ENCODE data around the gene WTAP.
A peak's percentile ranks its signal among the peaks of the same experiment; 100 is the strongest.
"Not testable (repeated sequence)": the region's sequence is repeated elsewhere in the genome, so short reads cannot be mapped to it uniquely, and the experiment has no call there.

The WTAP gene

GRCh38 chr6:159726918-159727716, at the start of gene WTAP:
TSS of gene WTAP (plus strand) at chr6:159727506. CDS start at chr6:159736266, 8,760 bp downstream.
- peak; percentile 91 for DNase-seq

GRCh38 chr6:159677506-159678165, 49.7 kb upstream of the WTAP start:
- DNase-seq, result no peak

GRCh38 chr6:159678574-159678973, 48.7 kb upstream of the WTAP start:
- no peak for DNase-seq

GRCh38 chr6:159679091-159680077, 47.9 kb upstream of the WTAP start:
- DNase-seq, result no peak

GRCh38 chr6:159680104-159680503, 47.2 kb upstream of the WTAP start:
- no peak for DNase-seq

GRCh38 chr6:159681191-159681880, 46.0 kb upstream of the WTAP start:
- DNase-seq, result no peak

GRCh38 chr6:159682295-159682694, 45.0 kb upstream of the WTAP start:
- no peak for DNase-seq

- no peak for DNase-seq
These were observed 44.5 kb upstream of the WTAP start for GRCh38 chr6:159682810-159683209.

GRCh38 chr6:159684013-159684304, 43.3 kb upstream of the WTAP start:
- DNase-seq, result no peak

GRCh38 chr6:159686040-159686439, 41.3 kb upstream of the WTAP start:
- no peak for DNase-seq

GRCh38 chr6:159686703-159687102, 40.6 kb upstream of the WTAP start:
- DNase-seq, result no peak

- no peak for DNase-seq
These were observed 40.0 kb upstream of the WTAP start for GRCh38 chr6:159687341-159687740.

- no peak for DNase-seq
These were observed 38.9 kb upstream of the WTAP start for GRCh38 chr6:159688266-159688905.

GRCh38 chr6:159689001-159689400, 38.3 kb upstream of the WTAP start:
- DNase-seq, result no peak

GRCh38 chr6:159690135-159690534, 37.2 kb upstream of the WTAP start:
- DNase-seq, result not testable (repeated sequence)

GRCh38 chr6:159691133-159691962, 36.0 kb upstream of the WTAP start:
- no peak for DNase-seq

GRCh38 chr6:159691963-159692287, 35.4 kb upstream of the WTAP start:
- no peak for DNase-seq

- DNase-seq, result no peak
These were observed 34.8 kb upstream of the WTAP start for GRCh38 chr6:159692303-159693127.

- DNase-seq, result peak; percentile 40
These were observed 34.0 kb upstream of the WTAP start, which contains the start of gene SOD2 for GRCh38 chr6:159693128-159693893. TSS of gene SOD2 (minus strand) at chr6:159693241. CDS start at chr6:159693167, 74 bp downstream.

All from COR-L47 (cell line).